DND-41 (cell line): Measurements from ENCODE around the gene ZNF277.

Experiments
- EZH2 ChIP-seq: IDR thresholded peaks from 3 replicates; pipeline ENCODE4 v1.6.1; 2012; ENCODE audit warnings: borderline replicate concordance, low read depth, mild to moderate bottlenecking, moderate library complexity, low read length, inconsistent platforms; ENCODE audit not compliant: severe bottlenecking
- TF ChIP-seq, protein P1 (sequence below): IDR thresholded peaks from 2 replicates; pipeline ENCODE4 v1.5.1; 2012; ENCODE audit warnings: borderline replicate concordance, low read length, moderate library complexity, mild to moderate bottlenecking; ENCODE audit not compliant: poor library complexity, severe bottlenecking; ENCODE audit errors: extremely low read depth

DNA sequence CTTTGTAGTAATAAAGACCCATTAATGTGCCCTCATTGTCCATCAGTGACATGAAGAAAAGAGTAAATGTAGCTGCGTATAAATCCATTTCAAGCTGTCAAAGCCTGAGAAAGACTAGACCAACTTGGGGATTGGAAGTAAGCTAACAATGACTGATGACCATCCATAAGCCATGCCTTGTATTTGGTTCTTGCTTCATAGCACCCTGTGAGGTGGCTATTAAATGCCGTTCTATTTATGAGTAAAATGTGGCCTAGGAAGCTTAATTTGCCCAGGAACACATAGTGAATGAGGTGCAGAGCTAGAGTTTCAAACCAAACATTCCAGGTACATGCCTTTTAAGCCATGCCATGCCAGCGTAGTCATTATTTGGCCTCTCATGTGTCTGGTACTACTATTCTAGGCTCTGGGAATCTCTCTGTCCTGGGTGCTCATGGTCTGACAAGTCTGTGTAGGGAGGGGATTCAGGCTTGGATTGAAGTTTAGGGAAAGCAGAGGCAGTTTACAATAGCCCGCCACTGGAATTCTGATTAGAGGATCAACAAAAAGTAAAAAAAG, 92.1 kb downstream of the ZNF277 start:
- TF ChIP-seq, protein P1, sequence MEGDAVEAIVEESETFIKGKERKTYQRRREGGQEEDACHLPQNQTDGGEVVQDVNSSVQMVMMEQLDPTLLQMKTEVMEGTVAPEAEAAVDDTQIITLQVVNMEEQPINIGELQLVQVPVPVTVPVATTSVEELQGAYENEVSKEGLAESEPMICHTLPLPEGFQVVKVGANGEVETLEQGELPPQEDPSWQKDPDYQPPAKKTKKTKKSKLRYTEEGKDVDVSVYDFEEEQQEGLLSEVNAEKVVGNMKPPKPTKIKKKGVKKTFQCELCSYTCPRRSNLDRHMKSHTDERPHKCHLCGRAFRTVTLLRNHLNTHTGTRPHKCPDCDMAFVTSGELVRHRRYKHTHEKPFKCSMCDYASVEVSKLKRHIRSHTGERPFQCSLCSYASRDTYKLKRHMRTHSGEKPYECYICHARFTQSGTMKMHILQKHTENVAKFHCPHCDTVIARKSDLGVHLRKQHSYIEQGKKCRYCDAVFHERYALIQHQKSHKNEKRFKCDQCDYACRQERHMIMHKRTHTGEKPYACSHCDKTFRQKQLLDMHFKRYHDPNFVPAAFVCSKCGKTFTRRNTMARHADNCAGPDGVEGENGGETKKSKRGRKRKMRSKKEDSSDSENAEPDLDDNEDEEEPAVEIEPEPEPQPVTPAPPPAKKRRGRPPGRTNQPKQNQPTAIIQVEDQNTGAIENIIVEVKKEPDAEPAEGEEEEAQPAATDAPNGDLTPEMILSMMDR, result no peak
- no peak for TF ChIP-seq EZH2
